Measurements from ENCODE around the gene CCDC24.
A peak's percentile ranks its signal among the peaks of the same experiment; 100 is the strongest.

Gene CCDC24

DNA sequence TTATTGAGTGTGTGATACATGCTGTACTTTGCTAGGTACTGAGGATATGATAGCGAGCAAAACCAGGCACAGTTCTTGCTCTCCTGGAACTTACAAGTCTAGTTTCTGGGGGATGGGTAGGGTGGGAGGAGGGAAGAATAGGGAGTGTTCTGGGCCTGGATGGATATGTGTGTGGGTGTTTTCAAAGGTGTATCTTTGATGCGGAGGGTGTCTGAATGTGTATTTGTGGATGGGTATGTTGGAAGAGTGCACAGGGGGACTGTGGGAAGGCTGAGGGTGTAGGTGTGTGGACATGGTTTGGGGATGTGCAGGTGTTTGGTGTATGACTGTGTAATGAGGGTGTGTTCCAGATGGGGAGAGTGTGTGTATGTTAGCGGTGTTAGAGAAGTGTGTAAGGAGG, 26.1 kb upstream of the CCDC24 start:
- TF ChIP-seq, protein P1, sequence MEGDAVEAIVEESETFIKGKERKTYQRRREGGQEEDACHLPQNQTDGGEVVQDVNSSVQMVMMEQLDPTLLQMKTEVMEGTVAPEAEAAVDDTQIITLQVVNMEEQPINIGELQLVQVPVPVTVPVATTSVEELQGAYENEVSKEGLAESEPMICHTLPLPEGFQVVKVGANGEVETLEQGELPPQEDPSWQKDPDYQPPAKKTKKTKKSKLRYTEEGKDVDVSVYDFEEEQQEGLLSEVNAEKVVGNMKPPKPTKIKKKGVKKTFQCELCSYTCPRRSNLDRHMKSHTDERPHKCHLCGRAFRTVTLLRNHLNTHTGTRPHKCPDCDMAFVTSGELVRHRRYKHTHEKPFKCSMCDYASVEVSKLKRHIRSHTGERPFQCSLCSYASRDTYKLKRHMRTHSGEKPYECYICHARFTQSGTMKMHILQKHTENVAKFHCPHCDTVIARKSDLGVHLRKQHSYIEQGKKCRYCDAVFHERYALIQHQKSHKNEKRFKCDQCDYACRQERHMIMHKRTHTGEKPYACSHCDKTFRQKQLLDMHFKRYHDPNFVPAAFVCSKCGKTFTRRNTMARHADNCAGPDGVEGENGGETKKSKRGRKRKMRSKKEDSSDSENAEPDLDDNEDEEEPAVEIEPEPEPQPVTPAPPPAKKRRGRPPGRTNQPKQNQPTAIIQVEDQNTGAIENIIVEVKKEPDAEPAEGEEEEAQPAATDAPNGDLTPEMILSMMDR (IDR thresholded peaks at IDR 0.05; ENCODE audit: low read depth, low read length): no peak
- DNase-seq (ENCODE audit: extremely low read depth, low read depth): no peak

DNA sequence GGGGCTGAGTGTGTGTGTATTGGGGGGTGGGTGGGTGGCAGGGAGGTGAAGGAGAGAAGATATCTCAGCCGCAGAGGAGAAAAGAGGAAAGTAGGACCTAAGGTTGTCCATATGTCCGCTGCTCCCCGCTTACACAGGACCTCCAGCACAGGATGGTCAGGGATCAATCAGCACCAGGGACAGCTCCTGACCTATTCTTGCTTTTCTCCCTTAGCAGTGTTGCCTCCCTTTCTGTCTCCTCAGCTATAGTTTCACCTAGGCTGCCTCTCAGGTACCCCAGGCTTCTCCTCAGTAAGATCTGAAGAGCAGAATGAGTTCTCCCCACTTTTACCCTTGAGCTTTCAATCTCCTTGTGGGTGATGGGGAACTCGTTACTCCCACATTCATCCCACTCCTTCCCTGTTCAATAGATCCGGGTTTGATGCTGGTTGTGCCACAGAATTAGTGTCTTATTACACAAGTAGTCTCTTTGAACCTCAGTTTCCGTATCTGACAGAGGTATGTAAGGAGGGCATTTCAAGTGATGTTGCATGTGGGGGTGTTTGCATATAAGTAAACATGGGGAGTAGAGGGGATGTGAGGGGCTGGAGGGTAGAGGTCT, 23.0 kb upstream of the CCDC24 start:
- TF ChIP-seq, protein P1 (IDR thresholded peaks at IDR 0.05; ENCODE audit: low read depth, low read length): no peak
- DNase-seq (ENCODE audit: extremely low read depth, low read depth): no peak

DNA sequence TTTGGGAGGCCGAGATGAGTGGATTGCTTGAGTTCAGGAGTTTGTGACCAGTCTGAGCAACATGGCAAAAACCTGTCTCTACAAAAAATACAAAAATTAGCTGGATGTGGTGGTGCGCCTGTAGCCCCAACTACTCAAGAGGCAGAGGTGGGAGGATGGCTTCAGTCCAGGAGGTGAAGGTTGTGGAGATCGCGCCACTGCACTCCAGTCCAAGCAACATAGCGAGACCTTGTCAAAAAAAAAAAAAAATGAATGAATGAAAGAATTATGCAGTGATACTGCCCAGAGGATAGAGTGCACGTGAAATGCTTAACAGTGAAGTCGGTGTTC, 22.0 kb upstream of the CCDC24 start:
- TF ChIP-seq, protein P1 (IDR thresholded peaks at IDR 0.05; ENCODE audit: low read depth, low read length): no peak
- no peak for DNase-seq (ENCODE audit: extremely low read depth, low read depth)

DNA sequence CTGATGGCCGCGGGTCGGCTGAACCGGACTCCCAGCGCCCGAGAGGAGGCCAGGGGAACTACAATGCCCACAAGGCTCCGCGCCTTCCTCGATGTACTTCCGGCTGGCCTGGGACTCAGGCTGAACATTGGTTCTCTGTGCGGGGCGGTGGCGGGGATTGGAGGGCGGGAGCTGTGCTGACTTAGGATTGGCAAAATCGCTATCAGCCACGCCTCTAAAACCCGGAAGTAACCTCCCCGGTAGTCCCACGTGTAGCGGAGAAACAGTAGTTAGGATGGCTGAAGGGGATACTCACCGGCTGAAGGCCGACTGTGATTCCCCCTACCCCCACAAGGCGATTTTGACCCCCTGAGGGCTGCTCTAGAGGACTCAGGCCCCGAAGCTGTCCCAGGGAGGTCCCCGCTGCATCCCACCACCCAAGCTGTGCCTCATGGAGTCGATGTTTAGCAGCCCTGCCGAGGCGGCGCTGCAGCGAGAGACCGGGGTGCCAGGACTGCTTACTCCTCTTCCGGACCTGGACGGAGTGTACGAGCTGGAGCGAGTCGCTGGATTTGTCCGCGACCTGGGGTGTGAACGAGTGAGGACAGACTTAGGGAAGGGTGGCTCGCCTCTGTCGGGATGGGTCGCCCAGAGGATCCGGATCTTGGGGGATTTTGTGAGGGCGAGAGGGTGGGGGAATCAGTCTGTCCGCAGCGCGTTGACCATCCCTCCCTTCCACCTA, 21.5 kb upstream of the CCDC24 start, which contains the start of gene DPH2:
Gene DPH2 (plus strand): TSS at position 265 of the 721 bp plus-strand sequence. CDS start 166 bp downstream, at position 431.
- TF ChIP-seq, protein P1 (IDR thresholded peaks at IDR 0.05; ENCODE audit: low read depth, low read length): no peak
- peak; percentile 88 for DNase-seq (ENCODE audit: extremely low read depth, low read depth)

DNA sequence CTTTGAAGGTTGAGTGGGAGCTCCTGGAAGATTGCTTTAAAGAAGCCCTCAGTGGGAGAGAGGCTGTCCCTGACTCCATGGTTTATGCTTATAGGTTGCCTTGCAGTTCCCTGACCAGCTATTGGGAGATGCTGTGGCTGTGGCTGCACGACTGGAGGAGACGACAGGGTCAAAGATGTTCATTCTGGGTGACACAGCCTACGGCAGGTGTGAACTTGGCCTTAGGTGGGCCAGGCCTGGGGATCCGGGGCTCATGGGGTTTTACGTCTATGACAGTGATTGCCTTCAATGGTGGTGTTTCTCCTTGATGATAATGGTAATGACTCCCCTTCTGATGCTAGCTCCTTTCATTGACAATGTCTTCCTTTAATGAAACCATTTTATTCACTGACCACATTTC, 20.9 kb upstream of the CCDC24 start:
- TF ChIP-seq, protein P1 (IDR thresholded peaks at IDR 0.05; ENCODE audit: low read depth, low read length): no peak

DNA sequence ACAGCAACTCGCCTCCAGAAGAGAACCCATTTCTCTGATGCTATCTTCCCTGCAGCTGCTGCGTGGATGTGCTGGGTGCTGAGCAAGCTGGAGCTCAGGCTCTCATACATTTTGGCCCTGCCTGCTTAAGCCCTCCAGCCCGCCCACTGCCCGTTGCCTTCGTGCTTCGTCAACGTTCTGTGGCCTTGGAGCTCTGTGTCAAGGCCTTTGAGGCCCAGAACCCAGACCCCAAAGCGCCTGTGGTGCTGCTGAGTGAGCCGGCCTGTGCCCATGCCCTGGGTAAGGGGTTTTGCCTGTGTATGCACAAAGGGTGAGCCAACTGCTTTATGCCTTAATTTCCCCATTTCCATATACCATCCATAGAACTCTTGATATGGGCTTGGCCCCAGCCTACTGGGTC, 20.5 kb upstream of the CCDC24 start:
- DNase-seq (ENCODE audit: extremely low read depth, low read depth): no peak
- TF ChIP-seq, protein P1 (IDR thresholded peaks at IDR 0.05; ENCODE audit: low read depth, low read length): no peak

More for the DNA sequence above, 20.9 kb upstream of the CCDC24 start:
- DNase-seq (ENCODE audit: extremely low read depth, low read depth): no peak

DNA sequence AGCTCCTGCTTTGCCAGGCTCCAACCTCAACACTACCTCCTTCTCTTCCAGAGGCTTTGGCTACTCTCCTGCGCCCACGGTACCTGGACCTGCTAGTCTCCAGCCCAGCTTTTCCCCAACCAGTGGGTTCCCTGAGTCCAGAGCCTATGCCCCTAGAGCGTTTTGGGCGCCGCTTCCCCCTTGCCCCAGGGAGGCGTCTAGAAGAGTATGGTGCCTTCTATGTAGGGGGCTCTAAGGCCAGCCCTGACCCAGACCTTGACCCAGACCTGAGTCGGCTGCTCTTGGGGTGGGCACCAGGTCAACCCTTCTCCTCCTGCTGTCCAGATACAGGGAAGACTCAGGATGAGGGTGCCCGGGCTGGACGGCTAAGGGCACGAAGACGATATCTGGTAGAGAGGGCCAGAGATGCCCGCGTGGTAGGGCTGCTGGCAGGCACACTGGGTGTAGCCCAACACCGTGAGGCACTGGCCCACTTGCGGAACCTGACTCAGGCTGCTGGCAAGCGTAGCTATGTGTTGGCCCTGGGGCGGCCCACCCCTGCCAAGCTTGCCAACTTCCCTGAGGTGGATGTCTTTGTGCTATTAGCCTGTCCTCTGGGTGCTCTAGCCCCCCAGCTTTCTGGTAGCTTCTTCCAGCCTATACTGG, 19.9 kb upstream of the CCDC24 start:
- DNase-seq (ENCODE audit: extremely low read depth, low read depth): no peak
- TF ChIP-seq, protein P1 (IDR thresholded peaks at IDR 0.05; ENCODE audit: low read depth, low read length): no peak

Measured in AG09319 (cell line).